CD14-positive monocyte (primary cell): Measurements from ENCODE around the gene RASAL2. TPM values are rescaled to one million over a fixed set of nuclear protein-coding genes. Genes with fewer than 3 reads are reported as not detected.

Source experiments
- DNase-seq, 3 donors: peaks; one replicate each; pipeline ENCODE4 v3.0.0-alpha.2; 2011 to 2022
- H2AFZ ChIP-seq: 2 replicates; pipeline ENCODE4 v1.6.0; 2012; ENCODE audit warnings: mild to moderate bottlenecking, low read depth, low read length, inconsistent platforms; ENCODE audit not compliant: insufficient read depth, poor library complexity, severe bottlenecking
- H3K27ac ChIP-seq, 2 donors: 1 replicate in 1 of 2; 2 replicates in 1 of 2; pipeline ENCODE4 v1.5.1; 2012 to 2013; ENCODE audit warnings: low read length in 2 of 2, control low read depth in 1 of 2, inconsistent platforms in 1 of 2, low read depth in 1 of 2, mild to moderate bottlenecking in 1 of 2
- H3K27me3 ChIP-seq, 2 donors: one replicate each; pipeline versions ENCODE4 v1.6.0 to v1.6.1; 2011 to 2013; ENCODE audit warnings: low read length in 2 of 2; ENCODE audit not compliant: control insufficient read depth in 2 of 2, insufficient read depth in 2 of 2
- H3K36me3 ChIP-seq, 2 donors: replicated peaks in 1 of 2; 1 replicate in 1 of 2; 2 replicates in 1 of 2; pipeline versions ENCODE4 v1.5.1 to v1.6.1; 2012 to 2013; ENCODE audit warnings: low read length in 2 of 2, control low read depth in 1 of 2, inconsistent platforms in 1 of 2, mild to moderate bottlenecking in 1 of 2; ENCODE audit not compliant: insufficient read depth in 2 of 2, control insufficient read depth in 1 of 2
- H3K4me1 ChIP-seq, 2 donors: 1 replicate in 1 of 2; 2 replicates in 1 of 2; pipeline versions ENCODE4 v1.5.1 to v1.6.1; 2012 to 2013; ENCODE audit warnings: low read length in 2 of 2, control low read depth in 1 of 2, inconsistent platforms in 1 of 2, mild to moderate bottlenecking in 1 of 2, moderate library complexity in 1 of 2; ENCODE audit not compliant: insufficient read depth in 2 of 2, control insufficient read depth in 1 of 2
- H3K4me2 ChIP-seq: replicated peaks from 2 replicates; pipeline ENCODE3; 2012; ENCODE audit warnings: low read length, moderate library complexity, mild to moderate bottlenecking; ENCODE audit not compliant: poor library complexity, severe bottlenecking; ENCODE audit errors: extremely low read depth
- H3K4me3 ChIP-seq, 3 experiments: fragments of 200-600 bp in 1 of 3; sonication (generic) in 1 of 3; replicated peaks in 1 of 3; 1 replicate in 2 of 3; 2 replicates in 1 of 3; pipeline ENCODE4 v1.5.1; 2011 to 2013; ENCODE audit warnings: low read length in 3 of 3, mild to moderate bottlenecking in 3 of 3, control low read depth in 2 of 3, low read depth in 2 of 3, inconsistent platforms in 1 of 3, moderate library complexity in 1 of 3
- H3K79me2 ChIP-seq: 2 replicates; pipeline ENCODE4 v1.6.0; 2012; ENCODE audit warnings: mild to moderate bottlenecking, control low read depth, inconsistent platforms, low read length, moderate library complexity; ENCODE audit not compliant: insufficient read depth
- H3K9ac ChIP-seq: 2 replicates; pipeline ENCODE4 v1.6.0; 2017; ENCODE audit warnings: low read length, mild to moderate bottlenecking; ENCODE audit not compliant: insufficient read depth, poor library complexity, severe bottlenecking
- H3K9me3 ChIP-seq, 2 donors: replicated peaks in 1 of 2; 1 replicate in 1 of 2; 2 replicates in 1 of 2; pipeline versions ENCODE4 v1.5.1 to v1.6.1; 2012 to 2013; ENCODE audit warnings: low read length in 2 of 2, control low read depth in 1 of 2; ENCODE audit not compliant: control insufficient read depth in 1 of 2, insufficient read depth in 1 of 2
- H4K20me1 ChIP-seq: 2 replicates; pipeline ENCODE4 v1.6.0; 2012; ENCODE audit warnings: mild to moderate bottlenecking, low read length, control low read depth, moderate library complexity; ENCODE audit not compliant: insufficient read depth
- H3K27ac Mint-ChIP-seq, 7 donors: one replicate each; pipeline ENCODE4 v1.8.0; 2020; ENCODE audit warnings: mild to moderate bottlenecking in 7 of 7, mixed read lengths in 7 of 7, moderate library complexity in 6 of 7, inconsistent platforms in 2 of 7
- H3K27me3 Mint-ChIP-seq, 3 donors: one replicate each; pipeline ENCODE4 v1.8.0; 2021 to 2022; ENCODE audit warnings: low read depth in 3 of 3, mild to moderate bottlenecking in 3 of 3, mixed read lengths in 3 of 3, moderate library complexity in 3 of 3, inconsistent platforms in 1 of 3
- H3K36me3 Mint-ChIP-seq, 2 donors: one replicate each; pipeline ENCODE4 v1.8.0; 2020; ENCODE audit warnings: mixed read lengths in 2 of 2, inconsistent platforms in 1 of 2, mild to moderate bottlenecking in 1 of 2
- H3K4me1 Mint-ChIP-seq: one replicate; pipeline ENCODE4 v1.8.0; 2020; ENCODE audit warnings: mild to moderate bottlenecking, mixed read lengths
- H3K4me3 Mint-ChIP-seq, 2 donors: one replicate each; pipeline ENCODE4 v1.8.0; 2020; ENCODE audit warnings: mild to moderate bottlenecking in 2 of 2, mixed read lengths in 2 of 2, moderate library complexity in 1 of 2
- H3K9me3 Mint-ChIP-seq, 7 donors: one replicate each; pipeline ENCODE4 v1.8.0; 2020 to 2022; ENCODE audit warnings: mixed read lengths in 7 of 7, mild to moderate bottlenecking in 6 of 7, moderate library complexity in 6 of 7, inconsistent platforms in 2 of 7
- WGBS: methylation state at CpG from one replicate; pipeline ENCODE4 v1.1.5; 2013; ENCODE audit warnings: missing lambda C conversion rate; ENCODE audit not compliant: insufficient coverage; 5-methylcytosine and 5-hydroxymethylcytosine counted together
- intact Hi-C, 2 donors: fragments of 100-400 bp; cut with micrococcal nuclease; formaldehyde crosslinking; loops; one replicate each; pipeline versions ENCODE4 v1.15.0 to v1.15.1; 2023
- polyA plus RNA-seq, 3 donors: library from polyadenylated mRNA; depleted of rRNA in 1 of 3; unstranded in 2 of 3; stranded (reverse) in 1 of 3; fragments of 300-500 nt in 2 of 3; fragments of >200 nt in 1 of 3; fragmentation: Illumina TruSeq in 2 of 3; gene quantifications; 1 replicate in 2 of 3; 2 replicates in 1 of 3; pipeline ENCODE4 v1.2.3, GENCODE V29; 2012 to 2021
- TF ChIP-seq, protein P1 (sequence below): fragments of 200-600 bp; IDR thresholded peaks from one replicate; pipeline ENCODE4 v1.8.0; 2022; ENCODE audit warnings: antibody characterized with exemption, mild to moderate bottlenecking

The RASAL2 gene
- polyA plus RNA-seq, 3 donors = 0.15 to 1.00 (median 0.63) TPM

GRCh38 chr1:178121883-178122282 is 28.0 kb downstream of the RASAL2 start:
- no peak overlapping the region for H3K9ac ChIP-seq
- no peaks in the 10 kb centered on the region for H3K79me2 ChIP-seq
- DNase-seq = no peak
- WGBS = 70% methylated on average over 4 of the region's 4 CpGs
- peaks cover 6 to 13% of the 10 kb centered on the region in 2 donors for H3K4me1 ChIP-seq
- intact Hi-C loops = no loop called here
- H3K9me3 ChIP-seq = no peaks in the 10 kb centered on the region
- Mint-ChIP-seq H3K36me3 (no peaks in the 10 kb centered on the region), H3K27ac (no peak overlapping the region), H3K27me3 (no peaks in the 10 kb centered on the region), H3K9me3 (no peaks in the 10 kb centered on the region), H3K4me1 (peaks cover 19% of the 10 kb centered on the region), H3K4me3 (no peak overlapping the region)
- H2AFZ ChIP-seq = no peak overlapping the region
- H3K4me2 ChIP-seq = no peak overlapping the region
- H3K27me3 ChIP-seq = no peaks in the 10 kb centered on the region
- no peak overlapping the region for H3K27ac ChIP-seq
- TF ChIP-seq, protein P1, sequence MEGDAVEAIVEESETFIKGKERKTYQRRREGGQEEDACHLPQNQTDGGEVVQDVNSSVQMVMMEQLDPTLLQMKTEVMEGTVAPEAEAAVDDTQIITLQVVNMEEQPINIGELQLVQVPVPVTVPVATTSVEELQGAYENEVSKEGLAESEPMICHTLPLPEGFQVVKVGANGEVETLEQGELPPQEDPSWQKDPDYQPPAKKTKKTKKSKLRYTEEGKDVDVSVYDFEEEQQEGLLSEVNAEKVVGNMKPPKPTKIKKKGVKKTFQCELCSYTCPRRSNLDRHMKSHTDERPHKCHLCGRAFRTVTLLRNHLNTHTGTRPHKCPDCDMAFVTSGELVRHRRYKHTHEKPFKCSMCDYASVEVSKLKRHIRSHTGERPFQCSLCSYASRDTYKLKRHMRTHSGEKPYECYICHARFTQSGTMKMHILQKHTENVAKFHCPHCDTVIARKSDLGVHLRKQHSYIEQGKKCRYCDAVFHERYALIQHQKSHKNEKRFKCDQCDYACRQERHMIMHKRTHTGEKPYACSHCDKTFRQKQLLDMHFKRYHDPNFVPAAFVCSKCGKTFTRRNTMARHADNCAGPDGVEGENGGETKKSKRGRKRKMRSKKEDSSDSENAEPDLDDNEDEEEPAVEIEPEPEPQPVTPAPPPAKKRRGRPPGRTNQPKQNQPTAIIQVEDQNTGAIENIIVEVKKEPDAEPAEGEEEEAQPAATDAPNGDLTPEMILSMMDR = no peak
- no peaks in the 10 kb centered on the region for H4K20me1 ChIP-seq
- no peaks in the 10 kb centered on the region for H3K36me3 ChIP-seq
- H3K4me3 ChIP-seq = no peak overlapping the region

DNA sequence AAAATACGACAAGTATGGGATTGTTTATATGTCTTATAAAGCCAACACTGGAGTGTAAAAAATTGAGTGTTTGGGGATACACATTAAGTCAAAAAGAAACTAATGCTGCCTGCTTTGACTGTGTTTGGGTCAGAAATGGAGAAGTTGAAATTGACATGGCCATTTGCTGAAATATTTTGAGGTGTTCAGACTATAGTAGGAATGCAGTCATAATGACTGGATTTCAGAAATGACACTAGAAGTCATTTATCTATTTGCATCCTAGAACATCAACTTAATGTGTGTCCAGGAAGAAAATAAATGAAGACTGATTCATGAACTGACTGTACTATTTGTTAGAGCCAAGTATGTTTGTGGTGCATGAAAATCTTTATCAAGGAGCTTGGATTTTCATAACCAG is 28.4 kb downstream of the RASAL2 start:
- Mint-ChIP-seq H3K4me1 (peaks cover 19% of the 10 kb centered on the region), H3K4me3 (no peak overlapping the region), H3K27ac (no peak overlapping the region), H3K36me3 (no peaks in the 10 kb centered on the region), H3K27me3 (no peaks in the 10 kb centered on the region), H3K9me3 (no peaks in the 10 kb centered on the region)
- no peak overlapping the region for H3K9ac ChIP-seq
- H3K4me1 ChIP-seq = peaks cover 6 to 13% of the 10 kb centered on the region in 2 donors
- H2AFZ ChIP-seq = no peak overlapping the region
- no peaks in the 10 kb centered on the region for H4K20me1 ChIP-seq
- H3K79me2 ChIP-seq = no peaks in the 10 kb centered on the region
- DNase-seq = no peak
- no peaks in the 10 kb centered on the region for H3K9me3 ChIP-seq
- WGBS = 38% methylated on average over 1 of the region's 1 CpG
- H3K36me3 ChIP-seq = no peaks in the 10 kb centered on the region
- H3K27ac ChIP-seq = no peak overlapping the region
- H3K27me3 ChIP-seq = no peaks in the 10 kb centered on the region
- no peak overlapping the region for H3K4me3 ChIP-seq
- TF ChIP-seq, protein P1 = no peak
- H3K4me2 ChIP-seq = no peak overlapping the region
- intact Hi-C loops = no loop called here
